Fibroblast of lung (primary cell): Measurements from ENCODE around the gene WDR64. TPM values are rescaled to one million over a fixed set of nuclear protein-coding genes. Genes with fewer than 3 reads are reported as not detected.
"Not testable (repeated sequence)": the region's sequence is repeated elsewhere in the genome, so short reads cannot be mapped to it uniquely, and the experiment has no call there.

Experiments
- DNase-seq, 2 donors: peaks; one replicate each; pipeline versions ENCODE4 v3.0.0 to v3.0.0-alpha.2; 2010; ENCODE audit warnings: low read depth in 2 of 2
- H2AFZ ChIP-seq: 2 replicates; pipeline ENCODE4 v1.5.1; 2012; ENCODE audit warnings: low read length, control low read depth, inconsistent platforms
- H3K27ac ChIP-seq: 2 replicates; pipeline ENCODE4 v1.5.1; 2011; ENCODE audit warnings: low read length, control low read depth; ENCODE audit not compliant: insufficient read depth
- H3K27me3 ChIP-seq: 2 replicates; pipeline ENCODE4 v1.5.1; 2011; ENCODE audit warnings: mild to moderate bottlenecking, low read length; ENCODE audit not compliant: control insufficient read depth, insufficient read depth
- H3K36me3 ChIP-seq: 2 replicates; pipeline ENCODE4 v1.5.1; 2011; ENCODE audit warnings: low read length; ENCODE audit not compliant: control insufficient read depth, insufficient read depth
- H3K4me1 ChIP-seq: 2 replicates; pipeline ENCODE4 v1.5.1; 2011; ENCODE audit warnings: low read length; ENCODE audit not compliant: control insufficient read depth, insufficient read depth; ENCODE audit errors: extremely low read depth
- H3K4me2 ChIP-seq: 2 replicates; pipeline ENCODE4 v1.5.1; 2011; ENCODE audit warnings: low read length, control low read depth; ENCODE audit not compliant: insufficient read depth; ENCODE audit errors: extremely low read depth
- H3K4me3 ChIP-seq, 4 experiments: fragments of 200-600 bp in 1 of 4; sonication (generic) in 1 of 4; replicated peaks in 1 of 4; 2 replicates each; pipeline ENCODE4 v1.5.1; 2011 to 2016; ENCODE audit warnings: low read length in 4 of 4, low read depth in 3 of 4, mild to moderate bottlenecking in 3 of 4, control low read depth in 2 of 4, inconsistent platforms in 1 of 4, mixed read lengths in 1 of 4; ENCODE audit not compliant: insufficient read depth in 1 of 4; ENCODE audit errors: control extremely low read depth in 1 of 4
- H3K79me2 ChIP-seq: 2 replicates; pipeline ENCODE4 v1.5.1; 2012; ENCODE audit warnings: mild to moderate bottlenecking, low read length, inconsistent platforms; ENCODE audit not compliant: control insufficient read depth, insufficient read depth
- H3K9ac ChIP-seq: 2 replicates; pipeline ENCODE4 v1.5.1; 2011; ENCODE audit warnings: mild to moderate bottlenecking, low read length, control low read depth; ENCODE audit not compliant: insufficient read depth
- H3K9me3 ChIP-seq: 2 replicates; pipeline ENCODE4 v1.5.1; 2012; ENCODE audit warnings: low read depth, low read length; ENCODE audit not compliant: control insufficient read depth, insufficient read depth
- H4K20me1 ChIP-seq: 2 replicates; pipeline ENCODE4 v1.5.1; 2011; ENCODE audit warnings: low read length; ENCODE audit not compliant: control insufficient read depth, insufficient read depth; ENCODE audit errors: extremely low read depth
- EZH2 ChIP-seq: IDR thresholded peaks from 2 replicates; pipeline ENCODE4 v1.5.1; 2012; ENCODE audit warnings: low read length, control low read depth, mild to moderate bottlenecking; ENCODE audit errors: missing control alignments
- polyA plus RNA-seq, 2 donors: library from polyadenylated mRNA; depleted of rRNA in 1 of 2; stranded (reverse) in 1 of 2; unstranded in 1 of 2; fragments of >200 nt; gene quantifications; 2 replicates each; pipeline ENCODE4 v1.2.1, GENCODE V29; 2011 to 2012; ENCODE audit warnings: missing spikeins in 1 of 2
- total RNA-seq: library from RNA; depleted of rRNA; stranded (reverse); fragments of >200 nt; gene quantifications from 2 replicates; pipeline ENCODE4 v1.2.1, GENCODE V29; 2014
- TF ChIP-seq, protein P1 (sequence below), 2 donors: IDR thresholded peaks in 1 of 2; conservative IDR thresholded peaks in 1 of 2; 1 replicate in 1 of 2; 2 replicates in 1 of 2; pipeline ENCODE4 v1.5.1; 2011 to 2012; ENCODE audit warnings: low read length in 2 of 2, control low read depth in 1 of 2, inconsistent platforms in 1 of 2, low read depth in 1 of 2, mild to moderate bottlenecking in 1 of 2

The WDR64 gene
- total and polyA plus RNA-seq, 2 donors (not counting 1 experiment from before 2014, with no cell fraction given) = not detected

DNA sequence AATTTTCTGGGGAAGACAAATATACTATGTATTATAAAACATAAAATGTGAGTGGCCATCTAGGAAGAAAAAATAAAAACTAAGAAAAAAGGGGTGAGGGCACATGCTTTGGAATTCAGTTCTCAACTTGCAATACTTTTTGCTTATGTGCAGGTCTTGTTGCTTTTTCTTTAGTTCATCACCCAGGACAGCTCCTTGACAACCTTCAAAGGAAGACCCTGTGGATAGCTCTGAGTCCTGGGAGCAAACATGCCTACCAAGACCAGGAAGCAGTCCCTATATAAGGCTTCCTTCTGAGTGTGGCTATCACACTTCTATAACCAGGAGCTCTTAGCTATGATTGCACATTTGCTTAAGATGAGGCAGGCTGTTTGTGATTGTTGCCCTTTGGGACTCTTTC is 78.0 kb downstream of the WDR64 start:
- Histone ChIP-seq H3K4me2 (no peak overlapping the region), H3K27me3 (no peaks in the 10 kb centered on the region), H3K9me3 (no peaks in the 10 kb centered on the region), H3K4me3 (no peak overlapping the region), H3K4me1 (no peaks in the 10 kb centered on the region), H2AFZ (no peak overlapping the region), H3K27ac (no peak overlapping the region), H3K36me3 (no peaks in the 10 kb centered on the region), H4K20me1 (no peaks in the 10 kb centered on the region), H3K9ac (no peak overlapping the region), H3K79me2 (no peaks in the 10 kb centered on the region)
- no peak for DNase-seq
- TF ChIP-seq EZH2 = no peak
- TF ChIP-seq, protein P1, sequence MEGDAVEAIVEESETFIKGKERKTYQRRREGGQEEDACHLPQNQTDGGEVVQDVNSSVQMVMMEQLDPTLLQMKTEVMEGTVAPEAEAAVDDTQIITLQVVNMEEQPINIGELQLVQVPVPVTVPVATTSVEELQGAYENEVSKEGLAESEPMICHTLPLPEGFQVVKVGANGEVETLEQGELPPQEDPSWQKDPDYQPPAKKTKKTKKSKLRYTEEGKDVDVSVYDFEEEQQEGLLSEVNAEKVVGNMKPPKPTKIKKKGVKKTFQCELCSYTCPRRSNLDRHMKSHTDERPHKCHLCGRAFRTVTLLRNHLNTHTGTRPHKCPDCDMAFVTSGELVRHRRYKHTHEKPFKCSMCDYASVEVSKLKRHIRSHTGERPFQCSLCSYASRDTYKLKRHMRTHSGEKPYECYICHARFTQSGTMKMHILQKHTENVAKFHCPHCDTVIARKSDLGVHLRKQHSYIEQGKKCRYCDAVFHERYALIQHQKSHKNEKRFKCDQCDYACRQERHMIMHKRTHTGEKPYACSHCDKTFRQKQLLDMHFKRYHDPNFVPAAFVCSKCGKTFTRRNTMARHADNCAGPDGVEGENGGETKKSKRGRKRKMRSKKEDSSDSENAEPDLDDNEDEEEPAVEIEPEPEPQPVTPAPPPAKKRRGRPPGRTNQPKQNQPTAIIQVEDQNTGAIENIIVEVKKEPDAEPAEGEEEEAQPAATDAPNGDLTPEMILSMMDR (conservative IDR thresholded peaks at IDR 0.05 in 1 of 2, IDR thresholded peaks at IDR 0.05 in 1 of 2; ENCODE audit: low read depth in 1 of 2, low read length in 2 of 2) = no peak

DNA sequence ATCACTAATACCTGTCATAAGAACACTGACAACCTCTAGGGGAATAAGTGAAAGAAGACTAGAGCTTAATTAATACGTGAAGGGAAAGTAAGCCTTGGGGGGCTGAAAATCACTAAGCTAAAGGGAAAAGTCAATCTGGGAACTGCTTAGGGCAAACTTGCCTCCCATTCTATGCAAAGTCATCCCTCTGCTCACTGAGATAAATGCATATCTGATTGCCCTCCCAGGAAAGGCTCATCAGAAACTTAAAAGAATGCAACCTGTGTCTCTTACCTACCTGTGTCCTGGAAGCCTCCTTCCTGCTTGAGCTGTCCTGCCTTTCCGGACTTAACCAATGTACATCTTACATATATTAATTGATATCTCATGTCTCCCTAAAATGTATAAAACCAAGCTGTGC is 81.8 kb downstream of the WDR64 start:
- Histone ChIP-seq H3K4me2 (no peak overlapping the region), H2AFZ (no peak overlapping the region), H3K4me1 (no peaks in the 10 kb centered on the region), H3K9me3 (no peaks in the 10 kb centered on the region), H3K27me3 (no peaks in the 10 kb centered on the region), H3K9ac (no peak overlapping the region), H3K79me2 (no peaks in the 10 kb centered on the region), H3K4me3 (no peak overlapping the region), H3K27ac (no peak overlapping the region), H3K36me3 (no peaks in the 10 kb centered on the region), H4K20me1 (no peaks in the 10 kb centered on the region)
- no peak for DNase-seq
- TF ChIP-seq, protein P1 (conservative IDR thresholded peaks at IDR 0.05 in 1 of 2, IDR thresholded peaks at IDR 0.05 in 1 of 2; ENCODE audit: low read depth in 1 of 2, low read length in 2 of 2) = no peak
- no peak for TF ChIP-seq EZH2

DNA sequence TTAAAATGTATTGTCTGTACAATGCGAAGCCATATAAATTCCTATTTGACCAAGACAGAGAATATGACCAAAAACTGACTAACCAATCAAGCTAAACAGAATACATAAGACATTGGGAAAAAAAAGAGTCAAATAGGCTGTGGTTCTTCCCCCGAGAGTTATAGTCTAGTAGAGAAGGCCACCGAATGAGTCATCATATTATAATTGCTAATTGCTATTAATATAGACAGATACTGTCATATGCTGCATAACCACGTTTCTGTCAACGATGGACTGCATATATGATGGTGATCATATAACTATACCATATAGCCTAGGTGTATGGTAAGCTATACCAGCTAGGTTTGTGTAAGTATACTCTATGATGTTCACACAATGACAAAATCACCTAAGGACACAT is 82.5 kb downstream of the WDR64 start:
- no peaks in the 10 kb centered on the region for H3K27me3 ChIP-seq
- no peak overlapping the region for H3K27ac ChIP-seq
- H3K4me3 ChIP-seq = no peak overlapping the region
- H3K36me3 ChIP-seq = no peaks in the 10 kb centered on the region
- DNase-seq = no peak
- H3K4me2 ChIP-seq = no peak overlapping the region
- no peak overlapping the region for H3K9ac ChIP-seq
- no peaks in the 10 kb centered on the region for H3K9me3 ChIP-seq
- H3K79me2 ChIP-seq = no peaks in the 10 kb centered on the region
- H2AFZ ChIP-seq = no peak overlapping the region
- H4K20me1 ChIP-seq = no peaks in the 10 kb centered on the region
- TF ChIP-seq, protein P1 (conservative IDR thresholded peaks at IDR 0.05 in 1 of 2, IDR thresholded peaks at IDR 0.05 in 1 of 2; ENCODE audit: low read depth in 1 of 2, low read length in 2 of 2) = no peak
- H3K4me1 ChIP-seq = no peaks in the 10 kb centered on the region

DNA sequence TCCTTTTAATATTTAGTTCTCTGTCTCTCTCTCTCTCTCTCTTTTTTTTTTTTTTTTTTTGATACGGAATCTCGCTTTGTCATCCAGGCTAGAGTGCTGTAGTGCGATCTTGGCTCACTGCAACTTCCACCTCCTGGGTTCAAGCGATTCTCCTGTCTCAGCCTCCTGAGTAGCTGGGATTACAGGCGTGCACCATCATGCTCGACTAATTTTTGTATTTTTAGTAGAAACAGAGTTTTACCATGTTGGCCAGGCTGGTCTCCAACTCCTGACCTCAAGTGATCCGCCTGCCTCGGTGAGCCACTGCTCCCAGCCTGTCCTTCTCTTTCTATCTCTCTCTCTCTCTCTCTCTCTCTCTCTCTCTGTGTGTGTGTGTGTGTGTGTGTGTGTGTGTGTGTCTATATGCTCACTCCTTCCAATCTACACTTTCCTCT is 83.4 kb downstream of the WDR64 start:
- not testable (repeated sequence) for H3K27ac ChIP-seq, H3K4me2 ChIP-seq, H2AFZ ChIP-seq, H3K9ac ChIP-seq, H3K4me1 ChIP-seq, H3K9me3 ChIP-seq, H3K4me3 ChIP-seq, DNase-seq, H3K79me2 ChIP-seq, H4K20me1 ChIP-seq, H3K36me3 ChIP-seq, H3K27me3 ChIP-seq
